GM19193 (cell line): ENCODE data around the gene WHRN.
A peak's percentile ranks its signal among the peaks of the same experiment; 100 is the strongest.

ENCODE experiments used
- POLR2A ChIP-seq: IDR thresholded peaks from 4 replicates; pipeline ENCODE4 v1.6.1; 2011; ENCODE audit not compliant: insufficient read depth, insufficient read length; ENCODE audit errors: extremely low read depth

WHRN gene

DNA sequence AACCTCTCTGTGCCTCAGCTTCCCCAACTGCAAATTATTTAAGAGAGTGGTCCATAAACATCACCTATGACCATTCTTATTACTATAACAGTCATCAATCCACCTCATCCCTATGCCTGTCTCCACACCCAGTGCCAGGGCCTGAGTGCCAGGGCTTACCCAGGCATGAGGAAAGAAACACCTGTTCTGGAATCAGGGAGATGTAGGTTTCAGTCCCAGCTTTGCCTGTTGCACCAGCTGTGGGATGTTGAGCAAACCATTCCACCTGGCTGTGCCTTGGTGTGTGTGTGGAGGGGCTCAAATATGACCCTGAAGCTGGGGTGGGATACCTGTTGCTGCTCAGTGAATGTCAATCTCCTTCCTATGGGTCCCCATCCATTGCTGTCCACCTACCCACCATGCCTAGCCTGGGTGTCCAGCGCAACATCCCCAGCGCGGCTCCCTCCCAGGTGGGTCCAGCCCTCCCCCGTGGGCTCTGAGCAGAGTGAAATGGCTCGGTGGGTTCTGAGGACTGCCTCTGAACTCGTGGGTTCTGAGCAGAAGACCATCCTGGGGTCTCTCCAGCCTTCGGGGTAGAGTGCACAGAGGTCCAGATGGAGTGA is 133.8 kb downstream of the WHRN start:
- no peak for TF ChIP-seq POLR2A

DNA sequence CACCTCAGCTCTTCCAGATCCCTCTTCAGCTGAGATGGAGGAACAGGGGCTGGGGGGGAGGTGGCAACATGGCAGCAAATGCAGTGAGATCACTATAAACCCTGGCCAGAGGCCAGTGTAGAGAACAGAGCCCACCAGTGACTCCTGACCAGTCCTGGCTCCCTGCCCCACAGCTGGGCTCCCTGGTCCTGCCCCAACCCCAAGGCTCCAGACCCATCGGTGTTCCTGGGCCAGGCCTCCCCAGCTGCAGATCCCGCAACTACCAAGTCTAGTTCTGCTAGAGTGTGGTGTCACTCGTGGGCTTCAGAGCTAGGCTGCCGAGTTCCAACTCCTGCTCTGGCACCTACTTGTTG is 134.3 kb downstream of the WHRN start:
- TF ChIP-seq POLR2A: no peak

DNA sequence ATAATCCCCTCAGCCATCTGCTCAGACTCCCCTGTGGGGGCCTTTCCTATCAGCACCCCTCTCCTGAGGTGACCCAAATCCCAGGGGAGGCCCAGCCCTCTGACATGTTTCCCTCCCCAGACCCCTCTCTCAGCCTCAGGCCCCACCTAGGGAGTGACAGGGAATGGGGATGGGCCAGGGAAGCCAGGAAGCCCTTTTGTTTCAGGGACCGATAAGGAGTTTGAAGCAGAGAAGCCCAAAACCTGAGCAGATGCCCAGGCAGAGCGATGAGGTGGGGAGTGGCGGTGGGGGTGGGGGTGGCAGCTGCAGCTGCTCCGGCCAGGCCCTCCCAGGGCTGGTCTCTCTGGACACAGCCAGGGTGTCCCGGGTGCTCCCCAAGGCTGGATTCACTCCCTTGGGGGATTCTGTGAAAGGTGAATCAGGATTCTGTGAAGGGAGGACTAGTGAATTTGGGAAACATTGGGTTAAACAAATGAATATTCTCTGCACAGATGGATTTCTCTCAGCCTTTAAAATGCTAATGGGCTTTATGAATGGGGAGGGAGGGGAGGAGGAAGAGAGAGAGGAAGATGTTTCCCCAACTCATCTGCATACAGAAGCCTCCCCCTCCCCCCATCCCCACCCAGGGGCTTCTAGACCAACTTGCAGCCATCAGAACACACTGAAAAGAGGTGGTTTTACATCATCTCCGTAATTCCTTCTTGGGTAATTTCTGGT is 134.9 kb downstream of the WHRN start:
- TF ChIP-seq POLR2A: no peak

DNA sequence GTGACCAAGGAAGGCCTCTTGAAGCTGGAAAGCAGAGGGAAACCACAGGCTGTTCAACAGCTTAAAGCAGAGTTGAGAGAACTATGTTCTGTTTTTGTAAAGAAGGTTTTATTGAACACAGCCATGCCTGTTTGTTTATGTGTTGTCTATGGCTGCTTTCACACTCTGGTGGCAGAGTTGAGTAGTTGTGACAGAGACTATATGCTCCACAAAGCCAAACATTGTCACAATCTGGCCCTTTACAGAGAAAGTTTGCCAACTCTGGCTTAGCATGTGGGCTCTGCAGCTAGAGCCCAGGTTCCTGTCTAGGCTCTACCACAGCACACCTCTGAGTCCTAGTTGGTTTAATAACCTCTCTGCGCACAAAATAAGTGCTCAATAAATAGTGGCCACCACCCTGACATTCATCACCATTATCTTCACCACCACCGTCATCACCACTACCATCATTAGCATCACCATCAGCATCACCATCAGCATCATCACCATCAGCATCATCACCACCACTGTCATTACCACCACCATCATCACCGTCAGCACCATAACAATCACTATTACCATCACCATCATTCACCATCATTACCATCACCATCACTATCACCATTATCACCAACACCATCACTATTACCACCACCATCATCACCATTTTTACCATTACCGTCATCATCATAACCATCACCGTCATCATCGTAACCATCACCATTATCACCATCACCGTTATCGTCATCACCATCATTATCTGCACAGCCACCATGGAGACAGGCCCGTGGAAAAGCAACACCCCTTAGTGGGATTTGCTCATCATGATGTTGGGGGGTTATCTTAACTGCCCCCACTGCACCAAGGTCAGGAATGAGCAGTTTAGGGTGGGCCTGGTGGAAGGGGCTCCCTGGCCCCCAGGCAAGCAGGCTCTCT is 135.8 kb downstream of the WHRN start:
- no peak for TF ChIP-seq POLR2A

DNA sequence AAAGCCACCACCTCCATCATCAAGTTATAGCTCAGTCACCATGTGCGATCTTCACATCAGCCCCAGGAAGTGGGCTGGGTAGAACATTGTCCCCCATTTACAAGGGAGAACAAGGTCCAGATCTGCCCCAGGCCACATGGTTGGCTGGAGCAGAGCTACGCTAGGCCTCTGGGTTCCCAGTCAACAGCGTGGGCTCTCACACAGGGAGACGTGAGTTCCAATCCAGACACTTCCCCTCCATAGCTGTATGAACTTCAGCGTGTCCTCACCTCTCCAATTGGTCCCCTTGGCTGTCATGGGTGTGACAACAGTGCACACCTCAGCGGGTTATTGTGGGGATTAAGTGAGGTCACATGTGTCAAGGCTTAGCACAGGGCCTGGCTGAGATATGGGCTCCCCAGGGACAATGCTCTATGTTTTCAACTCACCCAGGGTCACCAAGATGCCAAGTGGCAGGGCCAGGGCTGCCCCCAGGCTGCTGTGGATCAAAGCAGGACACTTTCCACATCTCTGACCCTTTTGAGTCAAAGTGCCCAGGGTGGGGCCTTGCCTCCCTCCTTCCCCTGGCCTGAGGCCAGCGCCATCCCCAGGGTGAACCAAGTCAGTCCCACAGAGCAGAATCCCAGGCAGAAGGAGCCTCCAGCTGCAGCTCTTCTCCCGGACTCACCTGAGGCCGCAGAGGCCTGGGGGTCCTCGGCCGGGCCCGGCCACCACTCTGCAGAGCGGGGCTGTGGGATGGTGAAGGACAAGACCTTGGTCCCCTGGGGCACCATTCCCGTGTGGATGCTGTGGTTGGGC is 137.3 kb downstream of the WHRN start:
- no peak for TF ChIP-seq POLR2A

DNA sequence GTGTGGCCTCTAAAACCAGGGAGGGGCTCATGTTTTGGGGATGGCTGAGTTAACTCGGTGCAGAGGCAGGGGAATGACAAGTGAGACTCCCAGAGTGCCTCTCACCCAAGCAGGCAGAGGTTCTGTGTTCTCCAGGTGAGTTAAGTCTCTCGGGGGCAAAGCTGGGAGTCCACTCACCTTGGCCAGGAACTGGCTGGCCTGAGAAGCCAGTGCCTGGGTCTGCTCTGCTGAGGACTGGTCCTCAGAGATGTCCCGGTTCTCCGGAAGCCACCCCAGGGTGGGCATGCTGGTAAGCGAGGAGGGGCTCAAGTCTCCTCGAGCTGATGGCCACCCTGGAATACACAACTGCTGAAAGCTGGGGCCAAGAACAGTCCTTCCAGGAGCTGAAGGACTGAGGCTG is 137.9 kb downstream of the WHRN start:
- TF ChIP-seq POLR2A: peak; percentile 17

DNA sequence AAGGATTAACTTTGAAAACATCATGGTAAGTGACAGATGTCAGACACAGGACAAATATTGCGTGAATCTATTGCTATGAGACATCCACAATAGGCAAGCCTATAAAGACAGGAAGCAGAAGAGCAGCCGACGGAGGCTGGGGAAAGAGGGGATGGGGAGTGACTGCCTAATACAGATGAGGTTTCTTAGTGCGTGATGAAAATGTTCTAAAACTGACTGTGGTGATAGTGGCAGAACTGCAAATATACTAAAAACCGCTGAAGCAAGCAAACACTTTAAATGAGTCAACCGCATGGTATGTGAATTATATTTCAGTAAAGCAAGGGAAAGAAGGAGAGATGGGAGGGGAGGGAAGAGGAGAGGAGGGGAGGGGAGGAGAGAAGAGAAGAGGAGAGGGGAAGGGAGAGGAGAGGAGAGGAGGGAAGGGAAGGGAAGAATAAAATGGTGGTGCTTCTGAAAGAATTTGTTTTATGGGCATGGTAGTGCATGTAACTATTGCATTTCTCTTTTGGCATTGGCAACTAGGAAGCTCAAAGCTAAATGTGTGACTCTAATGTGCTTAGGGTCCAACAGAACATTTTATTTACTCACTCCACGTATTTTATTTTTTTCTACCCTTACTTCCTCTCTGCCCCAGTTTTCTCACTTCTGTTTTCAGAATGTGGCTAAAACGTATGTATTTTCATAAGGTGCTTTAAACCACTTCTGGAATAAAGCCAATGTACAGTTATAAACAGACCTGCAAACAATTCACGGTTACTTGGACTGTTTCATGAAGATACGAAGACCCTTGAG is 138.7 kb downstream of the WHRN start:
- TF ChIP-seq POLR2A: no peak

DNA sequence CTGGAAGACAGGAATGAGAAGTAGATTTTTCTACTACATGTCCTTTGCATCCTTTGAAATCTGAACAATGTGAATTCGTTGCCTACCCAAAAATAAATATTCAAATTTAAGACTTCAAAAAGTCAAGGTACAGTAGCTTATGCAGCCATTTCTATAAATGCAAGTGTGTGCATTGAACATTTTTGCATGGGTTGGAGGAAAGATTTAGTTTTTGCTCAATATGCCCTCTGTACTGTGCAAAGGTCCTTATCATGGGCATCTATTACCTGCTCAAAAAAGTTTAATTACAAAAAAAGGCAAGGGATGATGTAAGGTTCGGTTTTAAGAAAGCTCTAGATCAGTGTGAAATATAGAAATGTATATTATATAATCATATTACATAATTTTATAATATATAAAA is 140.1 kb downstream of the WHRN start:
- TF ChIP-seq POLR2A: no peak

DNA sequence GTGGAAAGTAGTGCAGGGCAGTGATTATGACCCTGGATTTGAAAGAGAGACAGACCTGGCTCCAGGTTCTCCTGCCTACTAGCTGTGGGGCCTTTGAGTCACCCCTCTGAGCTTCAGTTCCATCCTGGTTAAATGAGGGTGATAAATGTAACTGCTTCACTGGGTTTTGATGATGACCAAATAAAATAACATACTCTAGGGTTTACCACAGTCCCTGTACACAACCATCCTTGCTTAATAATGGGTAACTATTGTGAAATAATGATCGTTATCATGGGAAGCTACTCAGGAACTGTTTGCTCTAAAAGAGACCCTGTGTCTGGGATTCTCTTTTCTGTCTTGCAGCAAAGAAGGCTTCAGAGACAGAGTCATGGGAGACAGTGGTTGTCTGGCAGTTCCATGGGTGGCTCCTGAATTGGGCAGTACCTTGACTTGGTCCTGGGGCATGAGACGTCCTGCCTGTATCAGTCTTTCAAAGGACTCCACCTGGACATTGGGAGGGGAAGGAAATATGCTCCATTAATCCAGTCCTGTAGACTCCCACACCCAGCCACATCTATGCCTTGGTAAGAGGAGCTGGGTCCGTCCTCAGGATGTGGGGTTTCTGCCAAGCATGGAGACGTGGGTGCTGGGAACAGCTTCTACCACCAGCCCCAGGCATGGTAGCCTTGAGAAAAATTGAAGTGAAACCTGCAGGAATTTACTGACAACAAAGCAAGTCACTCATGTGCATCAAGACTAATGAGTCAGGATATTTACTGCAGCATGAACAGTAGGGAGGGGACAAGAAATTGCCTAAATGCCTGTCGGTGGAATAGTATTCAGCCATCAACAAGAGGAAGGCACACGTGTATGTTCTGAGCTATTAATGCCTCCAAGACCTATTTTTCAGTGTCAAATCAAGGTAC is 140.9 kb downstream of the WHRN start:
- no peak for TF ChIP-seq POLR2A

DNA sequence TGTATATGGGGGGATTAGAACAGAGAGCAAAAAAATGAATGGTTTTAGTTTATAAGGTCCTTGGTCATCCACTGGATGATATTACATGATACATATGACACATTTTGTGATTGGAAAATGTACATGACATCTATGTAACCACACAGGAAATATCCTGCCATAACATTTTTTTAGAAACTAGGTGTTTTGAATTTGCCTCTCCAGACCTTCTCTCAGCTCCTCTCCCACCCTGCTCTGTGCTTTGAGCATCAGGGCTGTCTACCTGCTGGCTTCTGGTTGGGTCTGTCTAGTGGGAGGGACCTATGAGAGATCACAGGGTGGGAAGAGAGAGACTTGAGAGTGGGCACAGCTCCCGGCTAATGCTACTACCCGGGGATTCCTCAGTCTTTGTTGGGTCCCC is 141.8 kb downstream of the WHRN start:
- TF ChIP-seq POLR2A: no peak

DNA sequence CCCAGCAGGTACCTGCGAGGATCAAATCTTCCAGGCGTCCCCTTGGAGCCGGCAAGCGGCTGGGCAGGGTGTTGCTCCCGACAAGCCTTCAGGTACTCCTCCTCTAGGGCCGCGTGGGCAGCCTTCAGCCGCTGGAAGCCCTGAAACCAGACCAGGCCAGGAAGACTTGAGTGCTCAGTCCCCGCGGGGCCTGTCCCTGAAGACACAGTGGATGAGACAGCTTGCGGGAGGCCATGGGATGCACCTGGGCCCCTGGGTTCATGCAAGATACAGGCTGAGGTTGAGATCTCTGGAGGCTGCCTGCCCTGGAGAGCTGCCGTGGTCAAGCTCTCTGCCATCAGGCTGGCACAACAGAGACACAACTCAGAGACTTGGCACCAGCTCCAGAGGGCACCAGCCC is 142.9 kb downstream of the WHRN start:
- no peak for TF ChIP-seq POLR2A

DNA sequence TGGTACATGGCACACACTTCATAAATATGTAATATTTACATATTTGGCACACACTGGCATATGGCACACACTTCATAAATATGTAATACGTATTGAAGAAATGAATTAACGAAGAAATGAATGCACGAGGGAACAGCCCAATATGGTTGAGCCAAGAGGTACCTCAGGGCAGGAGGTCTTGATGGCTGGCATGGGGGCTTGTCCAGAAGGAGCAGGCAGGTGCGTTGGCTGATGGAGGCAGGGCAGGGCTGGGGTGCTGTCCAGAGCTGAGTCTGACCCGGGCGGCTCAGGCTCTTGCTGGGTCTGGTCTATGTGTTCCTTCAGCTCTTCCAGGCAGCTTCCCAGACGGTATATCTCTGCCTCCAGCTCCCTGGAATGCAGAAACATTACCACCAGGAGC is 143.7 kb downstream of the WHRN start:
- TF ChIP-seq POLR2A: no peak

DNA sequence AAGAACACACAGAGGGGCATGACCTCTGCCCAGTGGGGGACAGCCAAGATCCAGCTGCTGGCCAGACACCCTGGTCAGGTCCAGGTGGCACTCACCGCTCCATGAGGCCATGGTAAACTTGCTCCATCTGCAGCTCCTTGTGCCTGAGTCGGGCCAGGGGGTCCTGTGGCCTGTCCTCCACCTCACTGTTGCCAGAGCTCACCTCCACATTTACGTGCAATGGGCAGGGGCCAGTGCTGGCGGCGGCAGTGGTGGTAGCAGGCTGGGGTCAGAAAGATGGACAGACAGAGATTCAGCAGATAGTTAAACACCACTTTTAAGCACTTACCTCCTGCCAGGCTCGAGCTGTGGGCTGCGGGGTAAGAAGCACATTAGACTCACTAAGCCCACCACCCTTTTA is 145.5 kb downstream of the WHRN start:
- TF ChIP-seq POLR2A: no peak
